Nephron (organoid): Measurements from ENCODE around the gene CRTC1.
"Not testable (repeated sequence)": the region's sequence is repeated elsewhere in the genome, so short reads cannot be mapped to it uniquely, and the experiment has no call there.

Experiments
- H3K27ac Mint-ChIP-seq, 3 experiments: 2 replicates each; pipeline ENCODE4 v1.8.0; 2020; ENCODE audit warnings: mixed read lengths in 3 of 3, mild to moderate bottlenecking in 2 of 3, moderate library complexity in 1 of 3
- H3K27me3 Mint-ChIP-seq: 2 replicates; pipeline ENCODE4 v1.8.0; 2021; ENCODE audit warnings: low read depth, mild to moderate bottlenecking, moderate library complexity, mixed read lengths
- H3K36me3 Mint-ChIP-seq: 2 replicates; pipeline ENCODE4 v1.8.0; 2020; ENCODE audit warnings: low read depth, mixed read lengths
- H3K4me1 Mint-ChIP-seq: 2 replicates; pipeline ENCODE4 v1.8.0; 2020; ENCODE audit warnings: mixed read lengths
- H3K4me3 Mint-ChIP-seq, 3 experiments: 2 replicates each; pipeline ENCODE4 v1.8.0; 2020; ENCODE audit warnings: mild to moderate bottlenecking in 3 of 3, mixed read lengths in 3 of 3, moderate library complexity in 2 of 3
- H3K9me3 Mint-ChIP-seq: 2 replicates; pipeline ENCODE4 v1.8.0; 2020; ENCODE audit warnings: mixed read lengths
- CTCF ChIP-seq, 3 experiments: fragments of 200-600 bp; sonication (generic); IDR thresholded peaks; one replicate each; pipeline ENCODE4 v1.5.0; 2021; ENCODE audit warnings: antibody characterized with exemption in 3 of 3; ENCODE audit not compliant: unreplicated experiment in 3 of 3

CRTC1 gene

GRCh38 chr19:18674616-18675015 lies 8.9 kb upstream of the CRTC1 start:
- Mint-ChIP-seq H3K4me3 (no peak overlapping the region), H3K9me3 (no peaks in the 10 kb centered on the region), H3K27ac (no peak overlapping the region), H3K27me3 (no peaks in the 10 kb centered on the region), H3K4me1 (peaks cover 38% of the 10 kb centered on the region), H3K36me3 (peaks cover 6% of the 10 kb centered on the region)
- TF ChIP-seq CTCF (IDR thresholded peaks at IDR 0.05; ENCODE audit: unreplicated experiment in 3 of 3), result no peak

DNA sequence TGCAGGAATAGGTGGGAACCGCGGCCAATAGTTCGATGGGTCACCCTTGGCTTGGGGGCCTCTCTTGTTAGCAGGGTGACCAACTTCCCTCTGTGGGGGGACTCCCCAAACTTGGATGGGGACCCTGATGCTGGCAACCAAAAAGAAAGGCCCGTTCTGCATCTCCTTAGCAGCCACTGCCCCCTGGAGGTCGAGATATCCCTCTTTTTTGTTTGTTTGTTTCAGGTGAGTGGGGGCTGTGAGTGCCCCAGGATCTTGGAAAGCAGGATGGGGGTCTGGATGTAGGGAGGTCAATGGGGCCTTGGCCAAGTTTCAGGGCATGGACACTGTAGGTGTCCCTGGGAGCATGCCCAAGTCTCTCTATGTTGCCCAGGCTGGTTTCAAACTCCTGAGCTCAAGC lies 7.7 kb upstream of the CRTC1 start:
- H3K4me3 Mint-ChIP-seq, result no peak overlapping the region

GRCh38 chr19:18676692-18677091 lies 6.8 kb upstream of the CRTC1 start:
- no peak for TF ChIP-seq CTCF (IDR thresholded peaks at IDR 0.05; ENCODE audit: unreplicated experiment in 3 of 3)
- Mint-ChIP-seq H3K27me3 (no peaks in the 10 kb centered on the region), H3K4me3 (no peak overlapping the region), H3K27ac (peak overlapping the region in 1 of 3 experiments; percentile 59), H3K9me3 (no peaks in the 10 kb centered on the region), H3K36me3 (no peaks in the 10 kb centered on the region), H3K4me1 (peaks cover 21% of the 10 kb centered on the region)

More for the DNA sequence above, 7.7 kb upstream of the CRTC1 start:
- TF ChIP-seq CTCF (IDR thresholded peaks at IDR 0.05; ENCODE audit: unreplicated experiment in 3 of 3), result peak in 2 of 3 experiments; percentile 15 to 42
- Mint-ChIP-seq H3K4me1 (peaks cover 28% of the 10 kb centered on the region), H3K27ac (no peak overlapping the region), H3K9me3 (no peaks in the 10 kb centered on the region), H3K27me3 (no peaks in the 10 kb centered on the region), H3K36me3 (no peaks in the 10 kb centered on the region)

GRCh38 chr19:18677156-18677555 lies 6.3 kb upstream of the CRTC1 start:
- H3K36me3 Mint-ChIP-seq, result no peaks in the 10 kb centered on the region
- H3K27ac Mint-ChIP-seq, result no peak overlapping the region
- peak overlapping the region in 1 of 3 experiments; percentile 9 for H3K4me3 Mint-ChIP-seq
- TF ChIP-seq CTCF (IDR thresholded peaks at IDR 0.05; ENCODE audit: unreplicated experiment in 3 of 3), result no peak
- H3K27me3 Mint-ChIP-seq, result no peaks in the 10 kb centered on the region
- no peaks in the 10 kb centered on the region for H3K9me3 Mint-ChIP-seq
- H3K4me1 Mint-ChIP-seq, result peaks cover 19% of the 10 kb centered on the region

- not testable (repeated sequence) for H3K27ac Mint-ChIP-seq, H3K4me3 Mint-ChIP-seq, H3K27me3 Mint-ChIP-seq, H3K9me3 Mint-ChIP-seq, H3K36me3 Mint-ChIP-seq
- H3K4me1 Mint-ChIP-seq, result peaks cover 18% of the 10 kb centered on the region
These were observed 3.3 kb upstream of the CRTC1 start for GRCh38 chr19:18680148-18680547.

GRCh38 chr19:18682807-18683108 lies 722 bp upstream of the CRTC1 start:
- Mint-ChIP-seq H3K27me3 (no peaks in the 10 kb centered on the region), H3K36me3 (no peaks in the 10 kb centered on the region), H3K27ac (peak overlapping the region; percentile 10 to 91 (median 48)), H3K4me3 (peak overlapping the region; percentile 83 to 86 (median 84)), H3K9me3 (no peaks in the 10 kb centered on the region), H3K4me1 (peaks cover 11% of the 10 kb centered on the region)
- TF ChIP-seq CTCF (IDR thresholded peaks at IDR 0.05; ENCODE audit: unreplicated experiment in 3 of 3), result no peak
